IPS-18a (cell line): Measurements from ENCODE around the gene GDF11.
A peak's percentile ranks its signal among the peaks of the same experiment; 100 is the strongest.

ENCODE experiments used
- H3K27ac ChIP-seq: one replicate; pipeline ENCODE4 v1.5.1; 2013; ENCODE audit warnings: low read length
- H3K27me3 ChIP-seq: one replicate; pipeline ENCODE4 v1.6.1; 2013; ENCODE audit warnings: mild to moderate bottlenecking, low read length; ENCODE audit not compliant: control insufficient read depth, insufficient read depth
- H3K36me3 ChIP-seq: one replicate; pipeline ENCODE4 v1.6.1; 2013; ENCODE audit warnings: low read depth, low read length; ENCODE audit not compliant: control insufficient read depth
- H3K4me1 ChIP-seq: one replicate; pipeline ENCODE4 v1.6.1; 2013; ENCODE audit warnings: low read depth, low read length; ENCODE audit not compliant: control insufficient read depth
- H3K4me3 ChIP-seq: one replicate; pipeline ENCODE4 v1.5.1; 2013; ENCODE audit warnings: low read length
- H3K9ac ChIP-seq: one replicate; pipeline ENCODE4 v1.6.1; 2013; ENCODE audit warnings: mild to moderate bottlenecking, low read length, moderate library complexity
- H3K9me3 ChIP-seq: one replicate; pipeline ENCODE4 v1.6.1; 2013; ENCODE audit warnings: low read depth, low read length; ENCODE audit not compliant: control insufficient read depth

The GDF11 gene

GRCh38 chr12:55708695-55709233, 34.2 kb upstream of the GDF11 start:
- Histone ChIP-seq H3K27me3 (peaks cover 8% of the 10 kb centered on the region), H3K27ac (no peak overlapping the region), H3K4me3 (peak overlapping the region; percentile 75), H3K9ac (no peak overlapping the region), H3K4me1 (peaks cover 13% of the 10 kb centered on the region), H3K9me3 (no peaks in the 10 kb centered on the region), H3K36me3 (no peaks in the 10 kb centered on the region)

- H3K4me3 ChIP-seq, result no peak overlapping the region
- peaks cover 11% of the 10 kb centered on the region for H3K4me1 ChIP-seq
- no peaks in the 10 kb centered on the region for H3K36me3 ChIP-seq
- no peak overlapping the region for H3K9ac ChIP-seq
- no peaks in the 10 kb centered on the region for H3K9me3 ChIP-seq
- H3K27me3 ChIP-seq, result peaks cover under 1% of the 10 kb centered on the region
- H3K27ac ChIP-seq, result no peak overlapping the region
Measured at GRCh38 chr12:55711786-55712553, 31.0 kb upstream of the GDF11 start.

- no peak overlapping the region for H3K9ac ChIP-seq
- no peaks in the 10 kb centered on the region for H3K27me3 ChIP-seq
- peaks cover 19% of the 10 kb centered on the region for H3K4me1 ChIP-seq
- H3K36me3 ChIP-seq, result no peaks in the 10 kb centered on the region
- H3K9me3 ChIP-seq, result no peaks in the 10 kb centered on the region
- no peak overlapping the region for H3K27ac ChIP-seq
- no peak overlapping the region for H3K4me3 ChIP-seq
Measured at GRCh38 chr12:55712700-55713415, 30.1 kb upstream of the GDF11 start.

DNA sequence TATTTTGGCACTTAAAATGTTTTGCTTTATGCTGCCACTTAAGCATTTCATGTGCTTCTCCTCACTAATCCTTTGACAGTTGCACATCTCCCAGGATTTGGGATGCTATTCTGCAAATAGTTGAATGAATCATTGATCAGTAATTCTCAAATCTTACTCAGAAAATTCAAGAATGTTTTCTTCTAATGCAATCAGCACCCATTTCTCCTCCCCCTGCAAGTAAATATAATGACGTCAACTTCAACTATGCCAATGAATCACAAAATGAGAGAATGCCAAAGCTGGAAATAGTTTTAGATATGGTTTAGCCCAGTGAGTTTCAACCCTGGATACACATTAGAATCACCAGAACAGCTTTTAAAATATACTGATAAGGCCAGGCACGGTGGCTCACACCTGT, 29.2 kb upstream of the GDF11 start:
- H3K4me1 ChIP-seq, result peaks cover 24% of the 10 kb centered on the region
- H3K9ac ChIP-seq, result no peak overlapping the region
- H3K9me3 ChIP-seq, result no peaks in the 10 kb centered on the region
- H3K4me3 ChIP-seq, result no peak overlapping the region
- H3K27ac ChIP-seq, result no peak overlapping the region
- no peaks in the 10 kb centered on the region for H3K27me3 ChIP-seq
- no peaks in the 10 kb centered on the region for H3K36me3 ChIP-seq

DNA sequence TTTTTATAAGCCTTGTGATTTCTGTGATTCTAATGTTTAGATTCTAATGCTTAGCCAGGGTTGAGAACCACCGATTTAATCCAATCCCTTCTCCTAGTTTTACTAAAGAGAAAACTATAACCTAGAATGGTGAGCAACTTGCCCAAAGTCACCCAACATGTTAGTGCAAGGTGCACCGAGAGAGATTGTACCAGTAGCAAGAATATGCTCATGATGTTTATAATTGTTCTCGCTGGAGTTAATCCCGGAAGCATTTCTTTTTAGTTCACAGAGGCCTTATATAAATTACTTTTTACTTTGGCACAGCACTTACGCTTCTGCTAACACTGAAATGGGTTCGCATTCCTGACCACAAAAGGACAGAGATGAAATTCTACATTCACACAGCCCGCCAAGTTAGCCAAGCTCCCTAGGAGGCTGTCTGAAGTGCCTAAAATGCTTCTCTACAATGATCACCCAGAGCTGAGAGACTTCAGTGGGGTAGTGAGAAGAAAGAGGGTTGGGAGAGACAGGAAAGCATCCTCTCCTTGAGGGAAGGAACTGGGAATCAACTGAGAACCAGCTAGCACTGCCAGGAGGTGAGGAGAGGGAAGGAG, 27.7 kb upstream of the GDF11 start:
- Histone ChIP-seq H3K9me3 (no peaks in the 10 kb centered on the region), H3K4me1 (peaks cover 25% of the 10 kb centered on the region), H3K36me3 (no peaks in the 10 kb centered on the region), H3K4me3 (peak overlapping the region; percentile 91), H3K9ac (peak overlapping the region; percentile 84), H3K27me3 (no peaks in the 10 kb centered on the region), H3K27ac (peak overlapping the region; percentile 16)

GRCh38 chr12:55715833-55716581, 26.9 kb upstream of the GDF11 start, which contains the start of gene BLOC1S1:
BLOC1S1 (plus strand) TSS chr12:55716046; CDS start chr12:55716052, 6 bp downstream.
- H3K9ac ChIP-seq, result peak within 1 kb of the TSS; percentile 84
- peaks cover 25% of the 10 kb centered on the region for H3K4me1 ChIP-seq
- H3K4me3 ChIP-seq, result peak within 1 kb of the TSS; percentile 91
- no peaks in the 10 kb centered on the region for H3K9me3 ChIP-seq
- H3K27me3 ChIP-seq, result no peaks in the 10 kb centered on the region
- no peaks in the 10 kb centered on the region for H3K36me3 ChIP-seq
- peak within 1 kb of the TSS; percentile 68 for H3K27ac ChIP-seq

DNA sequence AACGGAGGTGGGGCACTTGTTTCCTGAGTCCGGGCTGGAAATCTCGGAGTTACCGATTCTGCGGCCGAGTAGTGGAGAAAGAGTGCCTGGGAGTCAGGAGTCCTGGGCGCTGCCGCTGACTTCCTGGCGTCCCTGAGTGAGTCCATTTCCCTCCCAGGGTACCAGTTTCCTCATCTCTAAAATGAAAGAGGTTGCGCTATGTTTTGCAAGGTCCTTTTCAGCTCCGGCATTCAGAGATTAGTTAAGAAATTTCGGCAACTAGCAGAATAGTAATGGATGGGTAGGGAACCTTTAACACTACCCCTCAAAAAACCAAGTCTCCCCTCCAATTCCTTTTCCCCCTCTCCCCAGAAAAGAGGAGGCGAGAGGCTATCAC, 26.4 kb upstream of the GDF11 start:
- no peaks in the 10 kb centered on the region for H3K36me3 ChIP-seq
- peak overlapping the region; percentile 84 for H3K9ac ChIP-seq
- H3K27me3 ChIP-seq, result no peaks in the 10 kb centered on the region
- peaks cover 25% of the 10 kb centered on the region for H3K4me1 ChIP-seq
- H3K27ac ChIP-seq, result peak overlapping the region; percentile 68
- no peaks in the 10 kb centered on the region for H3K9me3 ChIP-seq
- H3K4me3 ChIP-seq, result peak overlapping the region; percentile 91

GRCh38 chr12:55717011-55718007, 25.6 kb upstream of the GDF11 start:
- Histone ChIP-seq H3K9me3 (no peaks in the 10 kb centered on the region), H3K27ac (peak overlapping the region; percentile 1), H3K4me3 (peak overlapping the region; percentile 91), H3K27me3 (no peaks in the 10 kb centered on the region), H3K4me1 (peaks cover 25% of the 10 kb centered on the region), H3K36me3 (no peaks in the 10 kb centered on the region), H3K9ac (peak overlapping the region; percentile 84)

- peak overlapping the region; percentile 8 for H3K9ac ChIP-seq
- H3K36me3 ChIP-seq, result no peaks in the 10 kb centered on the region
- no peaks in the 10 kb centered on the region for H3K27me3 ChIP-seq
- H3K9me3 ChIP-seq, result no peaks in the 10 kb centered on the region
- peak overlapping the region; percentile 91 for H3K4me3 ChIP-seq
- H3K27ac ChIP-seq, result peak overlapping the region; percentile 83
- peaks cover 25% of the 10 kb centered on the region for H3K4me1 ChIP-seq
Measured at GRCh38 chr12:55718015-55718414, 24.9 kb upstream of the GDF11 start.

GRCh38 chr12:55718624-55719275, 24.2 kb upstream of the GDF11 start:
- peak overlapping the region; percentile 8 for H3K9ac ChIP-seq
- peak overlapping the region; percentile 91 for H3K4me3 ChIP-seq
- H3K27ac ChIP-seq, result peak overlapping the region; percentile 83
- H3K9me3 ChIP-seq, result no peaks in the 10 kb centered on the region
- peaks cover 25% of the 10 kb centered on the region for H3K4me1 ChIP-seq
- H3K27me3 ChIP-seq, result no peaks in the 10 kb centered on the region
- peaks cover under 1% of the 10 kb centered on the region for H3K36me3 ChIP-seq
